HEK293 (cell line): ENCODE measurements around the gene RACGAP1.

Experiments
- CTCF ChIA-PET: fragments of 350-600 bp; formaldehyde crosslinking; extraction: SDS; loops from one replicate; lab custom pipeline; 2021; ENCODE audit warnings: antibody characterized with exemption; lab: Yijun Ruan, JAX
- POLR2A ChIA-PET: fragments of 300-600 bp; formaldehyde crosslinking; extraction: SDS; loops from one replicate; lab custom pipeline; 2020; ENCODE audit warnings: antibody characterized with exemption, inconsistent platforms; lab: Yijun Ruan, JAX
- H3K27ac ChIP-seq: fragments of 200-500 bp; sonication (Bioruptor generic); 2 replicates; pipeline ENCODE4 v1.5.1; 2014; ENCODE audit warnings: low read depth, low read length, control low read depth, inconsistent platforms; ENCODE audit errors: extremely low read depth
- H3K36me3 ChIP-seq, 2 experiments: fragments of 200-500 bp in 1 of 2; sonication (Bioruptor generic) in 1 of 2; 1 replicate in 1 of 2; 2 replicates in 1 of 2; pipeline ENCODE4 v1.5.1; 2014 to 2017; ENCODE audit warnings: inconsistent platforms in 2 of 2, low read length in 2 of 2; ENCODE audit not compliant: control insufficient read depth in 2 of 2, insufficient read depth in 1 of 2
- H3K4me1 ChIP-seq: fragments of 200-500 bp; sonication (Bioruptor generic); 2 replicates; pipeline ENCODE4 v1.5.1; 2014; ENCODE audit warnings: mild to moderate bottlenecking, low read length, inconsistent platforms; ENCODE audit not compliant: control insufficient read depth, insufficient read depth
- H3K4me3 ChIP-seq: 2 replicates; pipeline ENCODE4 v1.5.1; 2011; ENCODE audit warnings: low read depth, mild to moderate bottlenecking, control low read depth, low read length, moderate library complexity
- H3K9me3 ChIP-seq: fragments of 200-500 bp; sonication (Bioruptor generic); 2 replicates; pipeline ENCODE4 v1.5.1; 2014; ENCODE audit warnings: low read depth, low read length, inconsistent platforms; ENCODE audit not compliant: control insufficient read depth, insufficient read depth
- FEZF1 ChIP-seq: fragments of 450-650 bp; formaldehyde crosslinking; IDR thresholded peaks from 2 replicates; pipeline ENCODE4 v1.5.1; 2016; ENCODE audit warnings: missing biosample characterization, missing genetic modification characterization
- IKZF3 ChIP-seq: fragments of 450-650 bp; IDR thresholded peaks from 2 replicates; pipeline ENCODE4 v1.5.0; 2018; ENCODE audit warnings: missing biosample characterization, mild to moderate bottlenecking, missing genetic modification characterization, moderate library complexity
- SALL2 ChIP-seq: fragments of 450-650 bp; formaldehyde crosslinking; IDR thresholded peaks from 2 replicates; pipeline ENCODE4 v1.5.0; 2017; ENCODE audit warnings: missing biosample characterization, mild to moderate bottlenecking, missing genetic modification characterization, borderline replicate concordance
- SP7 ChIP-seq: fragments of 450-650 bp; formaldehyde crosslinking; IDR thresholded peaks from 2 replicates; pipeline ENCODE4 v1.5.1; 2016; ENCODE audit warnings: missing biosample characterization, missing genetic modification characterization
- ZFHX2 ChIP-seq: fragments of 450-650 bp; formaldehyde crosslinking; conservative IDR thresholded peaks from 2 replicates; pipeline ENCODE4 v1.5.1; 2016; ENCODE audit warnings: missing biosample characterization, missing genetic modification characterization
- ZNF146 ChIP-seq: fragments of 450-650 bp; formaldehyde crosslinking; IDR thresholded peaks from 2 replicates; pipeline ENCODE4 v1.5.1; 2016; ENCODE audit warnings: missing biosample characterization, missing genetic modification characterization
- ZNF221 ChIP-seq: fragments of 450-650 bp; formaldehyde crosslinking; IDR thresholded peaks from 2 replicates; pipeline ENCODE4 v1.5.1; 2017; ENCODE audit warnings: missing biosample characterization, missing genetic modification characterization, borderline replicate concordance
- ZNF521 ChIP-seq: fragments of 450-650 bp; formaldehyde crosslinking; IDR thresholded peaks from 2 replicates; pipeline ENCODE4 v1.5.1; 2017; ENCODE audit warnings: missing biosample characterization, mild to moderate bottlenecking, missing genetic modification characterization
- ZNF624 ChIP-seq: fragments of 450-650 bp; formaldehyde crosslinking; IDR thresholded peaks from 2 replicates; pipeline ENCODE4 v1.5.1; 2017; ENCODE audit warnings: missing biosample characterization, missing genetic modification characterization
- TF ChIP-seq, protein P1 (sequence below): fragments of 450-650 bp; formaldehyde crosslinking; IDR thresholded peaks from 2 replicates; pipeline ENCODE4 v1.5.0; 2017; ENCODE audit warnings: missing biosample characterization, missing genetic modification characterization, borderline replicate concordance
- TF ChIP-seq, protein P2 (sequence below): fragments of 450-650 bp; formaldehyde crosslinking; optimal IDR thresholded peaks from 2 replicates; pipeline ENCODE3; 2016; ENCODE audit warnings: missing biosample characterization, mild to moderate bottlenecking, missing genetic modification characterization
- TF ChIP-seq, protein P3 (sequence below): fragments of 450-650 bp; formaldehyde crosslinking; IDR thresholded peaks from 2 replicates; pipeline ENCODE4 v1.5.1; 2016; ENCODE audit warnings: missing biosample characterization, missing genetic modification characterization
- TF ChIP-seq, protein P4 (sequence below): fragments of 450-650 bp; formaldehyde crosslinking; IDR thresholded peaks from 2 replicates; pipeline ENCODE4; 2016; ENCODE audit warnings: missing biosample characterization, missing genetic modification characterization
- TF ChIP-seq, protein P5 (sequence below): fragments of 450-650 bp; formaldehyde crosslinking; IDR thresholded peaks from 2 replicates; pipeline ENCODE4 v1.5.1; 2016; ENCODE audit warnings: missing biosample characterization, missing genetic modification characterization, borderline replicate concordance
- TF ChIP-seq, protein P6 (sequence below): fragments of 450-650 bp; formaldehyde crosslinking; conservative IDR thresholded peaks from 2 replicates; pipeline ENCODE4 v1.5.1; 2016; ENCODE audit warnings: low read depth, missing biosample characterization, missing genetic modification characterization

RACGAP1 gene

DNA sequence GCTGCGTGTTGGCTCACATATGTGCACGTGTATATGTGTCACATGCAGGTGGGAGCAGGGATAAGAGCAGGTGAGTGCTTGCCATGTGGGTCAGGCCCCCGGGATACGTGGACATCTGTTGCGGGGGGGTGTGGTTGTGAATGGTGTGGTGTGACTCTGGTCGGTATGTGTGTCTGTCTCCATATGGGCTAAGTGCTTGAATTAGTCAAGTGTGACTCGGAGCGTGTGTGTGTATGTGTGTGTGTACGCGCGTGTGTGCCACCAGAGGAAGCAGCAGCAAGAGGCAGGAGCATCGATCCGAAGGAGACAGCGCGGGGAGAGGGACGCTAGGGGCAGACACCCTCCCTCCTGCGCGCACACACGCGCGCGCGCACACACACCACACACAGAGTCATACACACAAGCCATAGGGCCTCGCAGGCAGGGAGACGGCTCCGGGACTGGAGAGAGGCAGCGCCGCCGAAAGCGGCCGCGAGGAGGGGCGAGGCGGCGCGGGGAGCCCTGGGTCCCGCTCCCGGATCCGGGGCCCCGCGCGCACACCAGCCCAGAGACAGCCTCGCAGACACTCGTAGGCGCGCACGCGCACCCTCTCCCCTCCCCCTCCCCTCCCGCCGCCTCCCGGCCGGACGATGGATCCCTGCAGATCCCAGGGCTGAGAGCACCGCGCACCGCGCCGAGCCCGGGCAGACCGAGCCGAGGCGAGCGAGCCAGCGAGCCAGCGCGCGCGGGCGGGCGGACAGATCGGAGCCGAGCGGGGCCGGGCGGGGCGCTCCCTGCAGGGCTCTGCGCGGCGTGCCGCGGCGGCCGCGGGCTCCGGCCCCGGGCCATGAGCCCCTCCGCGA, 31.9 kb upstream of the RACGAP1 start, which contains the start of gene ASIC1:
TSS of gene ASIC1 (plus strand) at position 597 of the 842 bp plus-strand sequence. CDS start 1,171 bp downstream, outside the sequence.
- H3K27ac ChIP-seq = peak within 1 kb of the TSS; percentile 62; the same call in 1 of the 2 replicates
- peak within 1 kb of the TSS; percentile 63 for H3K4me3 ChIP-seq
- H3K9me3 ChIP-seq = no peaks in the 10 kb centered on the region
- POLR2A ChIA-PET = no interaction called here
- H3K36me3 ChIP-seq = peaks cover 0 to 32% of the 10 kb centered on the region in 2 experiments; a peak in 1 of 3 replicates
- CTCF ChIA-PET = interaction anchor here (0.7 to 4.5 kb wide), 16 partner anchors 9 to 204 kb away, joined by 3 to 67 read pairs (median 10); no protein-coding TSS in a partner anchor
- H3K4me1 ChIP-seq = no peaks in the 10 kb centered on the region; the same call in 1 of the 2 replicates
- TF ChIP-seq, protein P1, sequence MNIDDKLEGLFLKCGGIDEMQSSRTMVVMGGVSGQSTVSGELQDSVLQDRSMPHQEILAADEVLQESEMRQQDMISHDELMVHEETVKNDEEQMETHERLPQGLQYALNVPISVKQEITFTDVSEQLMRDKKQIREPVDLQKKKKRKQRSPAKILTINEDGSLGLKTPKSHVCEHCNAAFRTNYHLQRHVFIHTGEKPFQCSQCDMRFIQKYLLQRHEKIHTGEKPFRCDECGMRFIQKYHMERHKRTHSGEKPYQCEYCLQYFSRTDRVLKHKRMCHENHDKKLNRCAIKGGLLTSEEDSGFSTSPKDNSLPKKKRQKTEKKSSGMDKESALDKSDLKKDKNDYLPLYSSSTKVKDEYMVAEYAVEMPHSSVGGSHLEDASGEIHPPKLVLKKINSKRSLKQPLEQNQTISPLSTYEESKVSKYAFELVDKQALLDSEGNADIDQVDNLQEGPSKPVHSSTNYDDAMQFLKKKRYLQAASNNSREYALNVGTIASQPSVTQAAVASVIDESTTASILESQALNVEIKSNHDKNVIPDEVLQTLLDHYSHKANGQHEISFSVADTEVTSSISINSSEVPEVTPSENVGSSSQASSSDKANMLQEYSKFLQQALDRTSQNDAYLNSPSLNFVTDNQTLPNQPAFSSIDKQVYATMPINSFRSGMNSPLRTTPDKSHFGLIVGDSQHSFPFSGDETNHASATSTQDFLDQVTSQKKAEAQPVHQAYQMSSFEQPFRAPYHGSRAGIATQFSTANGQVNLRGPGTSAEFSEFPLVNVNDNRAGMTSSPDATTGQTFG (tag by site-specific recombination) = no peak
- TF ChIP-seq ZNF146 (tag by site-specific recombination) (peak; percentile 42; the same call in 1 of the 2 replicates), ZNF624 (no peak), SP7 (peak; percentile 64; the same call in 1 of the 2 replicates), ZNF221 (tag by site-specific recombination) (no peak), SALL2 (tag by site-specific recombination) (no peak), IKZF3 (tag by site-specific recombination) (peak; percentile 67), ZFHX2 (tag by site-specific recombination) (no peak), ZNF521 (tag by site-specific recombination) (no peak), FEZF1 (tag by site-specific recombination) (no peak)
- TF ChIP-seq, protein P2, sequence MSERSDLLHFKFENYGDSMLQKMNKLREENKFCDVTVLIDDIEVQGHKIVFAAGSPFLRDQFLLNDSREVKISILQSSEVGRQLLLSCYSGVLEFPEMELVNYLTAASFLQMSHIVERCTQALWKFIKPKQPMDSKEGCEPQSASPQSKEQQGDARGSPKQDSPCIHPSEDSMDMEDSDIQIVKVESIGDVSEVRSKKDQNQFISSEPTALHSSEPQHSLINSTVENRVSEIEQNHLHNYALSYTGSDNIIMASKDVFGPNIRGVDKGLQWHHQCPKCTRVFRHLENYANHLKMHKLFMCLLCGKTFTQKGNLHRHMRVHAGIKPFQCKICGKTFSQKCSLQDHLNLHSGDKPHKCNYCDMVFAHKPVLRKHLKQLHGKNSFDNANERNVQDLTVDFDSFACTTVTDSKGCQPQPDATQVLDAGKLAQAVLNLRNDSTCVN = peak; percentile 99
- TF ChIP-seq, protein P3, sequence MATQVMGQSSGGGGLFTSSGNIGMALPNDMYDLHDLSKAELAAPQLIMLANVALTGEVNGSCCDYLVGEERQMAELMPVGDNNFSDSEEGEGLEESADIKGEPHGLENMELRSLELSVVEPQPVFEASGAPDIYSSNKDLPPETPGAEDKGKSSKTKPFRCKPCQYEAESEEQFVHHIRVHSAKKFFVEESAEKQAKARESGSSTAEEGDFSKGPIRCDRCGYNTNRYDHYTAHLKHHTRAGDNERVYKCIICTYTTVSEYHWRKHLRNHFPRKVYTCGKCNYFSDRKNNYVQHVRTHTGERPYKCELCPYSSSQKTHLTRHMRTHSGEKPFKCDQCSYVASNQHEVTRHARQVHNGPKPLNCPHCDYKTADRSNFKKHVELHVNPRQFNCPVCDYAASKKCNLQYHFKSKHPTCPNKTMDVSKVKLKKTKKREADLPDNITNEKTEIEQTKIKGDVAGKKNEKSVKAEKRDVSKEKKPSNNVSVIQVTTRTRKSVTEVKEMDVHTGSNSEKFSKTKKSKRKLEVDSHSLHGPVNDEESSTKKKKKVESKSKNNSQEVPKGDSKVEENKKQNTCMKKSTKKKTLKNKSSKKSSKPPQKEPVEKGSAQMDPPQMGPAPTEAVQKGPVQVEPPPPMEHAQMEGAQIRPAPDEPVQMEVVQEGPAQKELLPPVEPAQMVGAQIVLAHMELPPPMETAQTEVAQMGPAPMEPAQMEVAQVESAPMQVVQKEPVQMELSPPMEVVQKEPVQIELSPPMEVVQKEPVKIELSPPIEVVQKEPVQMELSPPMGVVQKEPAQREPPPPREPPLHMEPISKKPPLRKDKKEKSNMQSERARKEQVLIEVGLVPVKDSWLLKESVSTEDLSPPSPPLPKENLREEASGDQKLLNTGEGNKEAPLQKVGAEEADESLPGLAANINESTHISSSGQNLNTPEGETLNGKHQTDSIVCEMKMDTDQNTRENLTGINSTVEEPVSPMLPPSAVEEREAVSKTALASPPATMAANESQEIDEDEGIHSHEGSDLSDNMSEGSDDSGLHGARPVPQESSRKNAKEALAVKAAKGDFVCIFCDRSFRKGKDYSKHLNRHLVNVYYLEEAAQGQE = no peak; the same call in 1 of the 2 replicates
- TF ChIP-seq, protein P4, sequence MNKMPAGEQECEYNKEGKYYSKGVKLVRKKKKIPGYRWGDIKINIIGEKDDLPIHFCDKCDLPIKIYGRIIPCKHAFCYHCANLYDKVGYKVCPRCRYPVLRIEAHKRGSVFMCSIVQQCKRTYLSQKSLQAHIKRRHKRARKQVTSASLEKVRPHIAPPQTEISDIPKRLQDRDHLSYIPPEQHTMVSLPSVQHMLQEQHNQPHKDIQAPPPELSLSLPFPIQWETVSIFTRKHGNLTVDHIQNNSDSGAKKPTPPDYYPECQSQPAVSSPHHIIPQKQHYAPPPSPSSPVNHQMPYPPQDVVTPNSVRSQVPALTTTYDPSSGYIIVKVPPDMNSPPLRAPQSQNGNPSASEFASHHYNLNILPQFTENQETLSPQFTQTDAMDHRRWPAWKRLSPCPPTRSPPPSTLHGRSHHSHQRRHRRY (tag by site-specific recombination) = no peak; the same call in 1 of the 2 replicates
- TF ChIP-seq, protein P5, sequence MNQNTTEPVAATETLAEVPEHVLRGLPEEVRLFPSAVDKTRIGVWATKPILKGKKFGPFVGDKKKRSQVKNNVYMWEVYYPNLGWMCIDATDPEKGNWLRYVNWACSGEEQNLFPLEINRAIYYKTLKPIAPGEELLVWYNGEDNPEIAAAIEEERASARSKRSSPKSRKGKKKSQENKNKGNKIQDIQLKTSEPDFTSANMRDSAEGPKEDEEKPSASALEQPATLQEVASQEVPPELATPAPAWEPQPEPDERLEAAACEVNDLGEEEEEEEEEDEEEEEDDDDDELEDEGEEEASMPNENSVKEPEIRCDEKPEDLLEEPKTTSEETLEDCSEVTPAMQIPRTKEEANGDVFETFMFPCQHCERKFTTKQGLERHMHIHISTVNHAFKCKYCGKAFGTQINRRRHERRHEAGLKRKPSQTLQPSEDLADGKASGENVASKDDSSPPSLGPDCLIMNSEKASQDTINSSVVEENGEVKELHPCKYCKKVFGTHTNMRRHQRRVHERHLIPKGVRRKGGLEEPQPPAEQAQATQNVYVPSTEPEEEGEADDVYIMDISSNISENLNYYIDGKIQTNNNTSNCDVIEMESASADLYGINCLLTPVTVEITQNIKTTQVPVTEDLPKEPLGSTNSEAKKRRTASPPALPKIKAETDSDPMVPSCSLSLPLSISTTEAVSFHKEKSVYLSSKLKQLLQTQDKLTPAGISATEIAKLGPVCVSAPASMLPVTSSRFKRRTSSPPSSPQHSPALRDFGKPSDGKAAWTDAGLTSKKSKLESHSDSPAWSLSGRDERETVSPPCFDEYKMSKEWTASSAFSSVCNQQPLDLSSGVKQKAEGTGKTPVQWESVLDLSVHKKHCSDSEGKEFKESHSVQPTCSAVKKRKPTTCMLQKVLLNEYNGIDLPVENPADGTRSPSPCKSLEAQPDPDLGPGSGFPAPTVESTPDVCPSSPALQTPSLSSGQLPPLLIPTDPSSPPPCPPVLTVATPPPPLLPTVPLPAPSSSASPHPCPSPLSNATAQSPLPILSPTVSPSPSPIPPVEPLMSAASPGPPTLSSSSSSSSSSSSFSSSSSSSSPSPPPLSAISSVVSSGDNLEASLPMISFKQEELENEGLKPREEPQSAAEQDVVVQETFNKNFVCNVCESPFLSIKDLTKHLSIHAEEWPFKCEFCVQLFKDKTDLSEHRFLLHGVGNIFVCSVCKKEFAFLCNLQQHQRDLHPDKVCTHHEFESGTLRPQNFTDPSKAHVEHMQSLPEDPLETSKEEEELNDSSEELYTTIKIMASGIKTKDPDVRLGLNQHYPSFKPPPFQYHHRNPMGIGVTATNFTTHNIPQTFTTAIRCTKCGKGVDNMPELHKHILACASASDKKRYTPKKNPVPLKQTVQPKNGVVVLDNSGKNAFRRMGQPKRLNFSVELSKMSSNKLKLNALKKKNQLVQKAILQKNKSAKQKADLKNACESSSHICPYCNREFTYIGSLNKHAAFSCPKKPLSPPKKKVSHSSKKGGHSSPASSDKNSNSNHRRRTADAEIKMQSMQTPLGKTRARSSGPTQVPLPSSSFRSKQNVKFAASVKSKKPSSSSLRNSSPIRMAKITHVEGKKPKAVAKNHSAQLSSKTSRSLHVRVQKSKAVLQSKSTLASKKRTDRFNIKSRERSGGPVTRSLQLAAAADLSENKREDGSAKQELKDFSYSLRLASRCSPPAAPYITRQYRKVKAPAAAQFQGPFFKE = no peak; the same call in 1 of the 2 replicates
- TF ChIP-seq, protein P6, sequence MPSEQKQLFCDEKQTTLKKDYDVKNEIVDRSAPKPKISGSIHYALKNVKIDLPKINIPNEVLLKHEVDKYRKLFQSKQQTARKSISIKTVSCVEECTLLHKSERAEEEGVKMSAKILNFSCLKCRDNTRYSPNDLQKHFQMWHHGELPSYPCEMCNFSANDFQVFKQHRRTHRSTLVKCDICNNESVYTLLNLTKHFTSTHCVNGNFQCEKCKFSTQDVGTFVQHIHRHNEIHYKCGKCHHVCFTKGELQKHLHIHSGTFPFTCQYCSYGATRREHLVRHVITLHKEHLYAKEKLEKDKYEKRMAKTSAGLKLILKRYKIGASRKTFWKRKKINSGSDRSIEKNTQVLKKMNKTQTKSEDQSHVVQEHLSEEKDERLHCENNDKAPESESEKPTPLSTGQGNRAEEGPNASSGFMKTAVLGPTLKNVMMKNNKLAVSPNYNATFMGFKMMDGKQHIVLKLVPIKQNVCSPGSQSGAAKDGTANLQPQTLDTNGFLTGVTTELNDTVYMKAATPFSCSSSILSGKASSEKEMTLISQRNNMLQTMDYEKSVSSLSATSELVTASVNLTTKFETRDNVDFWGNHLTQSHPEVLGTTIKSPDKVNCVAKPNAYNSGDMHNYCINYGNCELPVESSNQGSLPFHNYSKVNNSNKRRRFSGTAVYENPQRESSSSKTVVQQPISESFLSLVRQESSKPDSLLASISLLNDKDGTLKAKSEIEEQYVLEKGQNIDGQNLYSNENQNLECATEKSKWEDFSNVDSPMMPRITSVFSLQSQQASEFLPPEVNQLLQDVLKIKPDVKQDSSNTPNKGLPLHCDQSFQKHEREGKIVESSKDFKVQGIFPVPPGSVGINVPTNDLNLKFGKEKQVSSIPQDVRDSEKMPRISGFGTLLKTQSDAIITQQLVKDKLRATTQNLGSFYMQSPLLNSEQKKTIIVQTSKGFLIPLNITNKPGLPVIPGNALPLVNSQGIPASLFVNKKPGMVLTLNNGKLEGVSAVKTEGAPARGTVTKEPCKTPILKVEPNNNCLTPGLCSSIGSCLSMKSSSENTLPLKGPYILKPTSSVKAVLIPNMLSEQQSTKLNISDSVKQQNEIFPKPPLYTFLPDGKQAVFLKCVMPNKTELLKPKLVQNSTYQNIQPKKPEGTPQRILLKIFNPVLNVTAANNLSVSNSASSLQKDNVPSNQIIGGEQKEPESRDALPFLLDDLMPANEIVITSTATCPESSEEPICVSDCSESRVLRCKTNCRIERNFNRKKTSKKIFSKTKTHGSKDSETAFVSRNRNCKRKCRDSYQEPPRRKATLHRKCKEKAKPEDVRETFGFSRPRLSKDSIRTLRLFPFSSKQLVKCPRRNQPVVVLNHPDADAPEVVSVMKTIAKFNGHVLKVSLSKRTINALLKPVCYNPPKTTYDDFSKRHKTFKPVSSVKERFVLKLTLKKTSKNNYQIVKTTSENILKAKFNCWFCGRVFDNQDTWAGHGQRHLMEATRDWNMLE (tag by site-specific recombination) = no peak
